ENCODE data around the gene ZNF655.
A peak's percentile ranks its signal among the peaks of the same experiment; 100 is the strongest.

ZNF655 gene

GRCh38 chr7:99615989-99616358, 57.5 kb downstream of the ZNF655 start:
- 0 out of 2 replicates have a peak, but pooled peaks cover 4% of the 10 kb centered on the region for H3K27me3 ChIP-seq (ENCODE audit: control insufficient read depth, low read length)
- H3K9me2 ChIP-seq (replicated peaks; ENCODE audit: control insufficient read depth, low read length) = no peaks in the 10 kb centered on the region
- TF ChIP-seq CTCF (IDR thresholded peaks at IDR 0.05; ENCODE audit: low read depth, low read length, poor library complexity, severe bottlenecking) (no peak), EZH2phosphoT487 (IDR thresholded peaks at IDR 0.05; ENCODE audit: borderline replicate concordance, low read length) (no peak)
- H3K9me3 ChIP-seq (ENCODE audit: control insufficient read depth, insufficient read depth, low read length) = no peaks in the 10 kb centered on the region
- peak overlapping the region; percentile 90 for H3K4me3 ChIP-seq (ENCODE audit: low read length)
- H3K36me3 ChIP-seq (ENCODE audit: control insufficient read depth, low read length) = peaks cover 36% of the 10 kb centered on the region
- 0 out of 2 replicates have a peak, but pooled peaks cover 7% of the 10 kb centered on the region for H4K20me1 ChIP-seq (ENCODE audit: control insufficient read depth, insufficient read depth, low read depth, low read length)
- peaks cover 22% of the 10 kb centered on the region for H3K4me1 ChIP-seq (ENCODE audit: control insufficient read depth, low read length)
- peaks cover 30% of the 10 kb centered on the region for H3K79me2 ChIP-seq (ENCODE audit: control insufficient read depth, low read length)
- H3F3A ChIP-seq (ENCODE audit: control insufficient read depth, insufficient read depth) = peaks cover 7% of the 10 kb centered on the region; the same call in 1 of the 2 replicates
- H3K27ac ChIP-seq (ENCODE audit: low read depth, low read length) = no peak overlapping the region
- H3K4me2 ChIP-seq (ENCODE audit: low read length) = peak overlapping the region; percentile 89

GRCh38 chr7:99616359-99617191, 58.1 kb downstream of the ZNF655 start, which contains the start of gene ZSCAN25:
Gene ZSCAN25, plus strand, starts transcription at chr7:99616946. Its CDS starts 2,661 bp downstream, at chr7:99619607.
- H3K4me2 ChIP-seq (ENCODE audit: low read length) = peak within 1 kb of the TSS; percentile 89
- peaks cover 42% of the 10 kb centered on the region for H3K36me3 ChIP-seq (ENCODE audit: control insufficient read depth, low read length)
- peak within 1 kb of the TSS; percentile 22; the same call in 1 of the 2 replicates for H3K27ac ChIP-seq (ENCODE audit: low read depth, low read length)
- H3K79me2 ChIP-seq (ENCODE audit: control insufficient read depth, low read length) = peaks cover 30% of the 10 kb centered on the region
- peaks cover 7% of the 10 kb centered on the region; the same call in 1 of the 2 replicates for H3F3A ChIP-seq (ENCODE audit: control insufficient read depth, insufficient read depth)
- 0 out of 2 replicates have a peak, but pooled peaks cover 3% of the 10 kb centered on the region for H3K27me3 ChIP-seq (ENCODE audit: control insufficient read depth, low read length)
- no peaks in the 10 kb centered on the region for H3K9me3 ChIP-seq (ENCODE audit: control insufficient read depth, insufficient read depth, low read length)
- H3K4me1 ChIP-seq (ENCODE audit: control insufficient read depth, low read length) = peaks cover 22% of the 10 kb centered on the region
- no peaks in the 10 kb centered on the region for H3K9me2 ChIP-seq (replicated peaks; ENCODE audit: control insufficient read depth, low read length)
- peak within 1 kb of the TSS; percentile 90 for H3K4me3 ChIP-seq (ENCODE audit: low read length)
- TF ChIP-seq CTCF (IDR thresholded peaks at IDR 0.05; ENCODE audit: low read depth, low read length, poor library complexity, severe bottlenecking) (peak; percentile 84), EZH2phosphoT487 (IDR thresholded peaks at IDR 0.05; ENCODE audit: borderline replicate concordance, low read length) (no peak)
- 0 out of 2 replicates have a peak, but pooled peaks cover 7% of the 10 kb centered on the region for H4K20me1 ChIP-seq (ENCODE audit: control insufficient read depth, insufficient read depth, low read depth, low read length)

- no peak for TF ChIP-seq CTCF (IDR thresholded peaks at IDR 0.05; ENCODE audit: low read depth, low read length, poor library complexity, severe bottlenecking)
- TF ChIP-seq EZH2phosphoT487 (IDR thresholded peaks at IDR 0.05; ENCODE audit: borderline replicate concordance, low read length) = no peak
- no peaks in the 10 kb centered on the region for H3K9me3 ChIP-seq (ENCODE audit: control insufficient read depth, insufficient read depth, low read length)
- H3K4me1 ChIP-seq (ENCODE audit: control insufficient read depth, low read length) = peaks cover 22% of the 10 kb centered on the region
- H4K20me1 ChIP-seq (ENCODE audit: control insufficient read depth, insufficient read depth, low read depth, low read length) = 0 out of 2 replicates have a peak, but pooled peaks cover 7% of the 10 kb centered on the region
- H3K9me2 ChIP-seq (replicated peaks; ENCODE audit: control insufficient read depth, low read length) = no peaks in the 10 kb centered on the region
- peak overlapping the region; percentile 90 for H3K4me3 ChIP-seq (ENCODE audit: low read length)
- H3F3A ChIP-seq (ENCODE audit: control insufficient read depth, insufficient read depth) = peaks cover 7% of the 10 kb centered on the region; the same call in 1 of the 2 replicates
- H3K27me3 ChIP-seq (ENCODE audit: control insufficient read depth, low read length) = no peaks in the 10 kb centered on the region
- H3K4me2 ChIP-seq (ENCODE audit: low read length) = peak overlapping the region; percentile 89
- H3K79me2 ChIP-seq (ENCODE audit: control insufficient read depth, low read length) = peaks cover 30% of the 10 kb centered on the region
- peak overlapping the region; percentile 22; the same call in 1 of the 2 replicates for H3K27ac ChIP-seq (ENCODE audit: low read depth, low read length)
- peaks cover 48% of the 10 kb centered on the region for H3K36me3 ChIP-seq (ENCODE audit: control insufficient read depth, low read length)
Measured at GRCh38 chr7:99617192-99617781, 58.8 kb downstream of the ZNF655 start.

Measured in DOHH2 (cell line).